Middle frontal gyrus (tissue), 1 donor: ENCODE measurements around the gene PCBP2.
A peak's percentile ranks its signal among the peaks of the same experiment; 100 is the strongest.

Source experiments
- DNase-seq: peaks from one replicate; pipeline ENCODE4 v3.0.0-alpha.2; 2015; ENCODE audit warnings: low spot score; ENCODE audit errors: extremely low spot score

PCBP2 gene

GRCh38 chr12:53506881-53507602 is 55.1 kb downstream of the PCBP2 start, which contains the start of gene NPFF:
TSS of gene NPFF (minus strand) at chr12:53507484. CDS start at chr12:53507474, 10 bp downstream.
- no peak for DNase-seq

GRCh38 chr12:53507603-53507885 is 55.6 kb downstream of the PCBP2 start:
- no peak for DNase-seq

GRCh38 chr12:53508534-53509170 is 56.8 kb downstream of the PCBP2 start:
- peak; percentile 75 for DNase-seq

- DNase-seq, result no peak
Measured at GRCh38 chr12:53510181-53510812, 58.4 kb downstream of the PCBP2 start.

- DNase-seq, result no peak
Measured at GRCh38 chr12:53513712-53514410, 62.0 kb downstream of the PCBP2 start.

GRCh38 chr12:53514628-53515290 is 62.9 kb downstream of the PCBP2 start:
- no peak for DNase-seq

- DNase-seq, result no peak
Measured at GRCh38 chr12:53515291-53515680, 63.4 kb downstream of the PCBP2 start.

- no peak for DNase-seq
Measured at GRCh38 chr12:53516758-53517455, 65.0 kb downstream of the PCBP2 start.

- no peak for DNase-seq
Measured at GRCh38 chr12:53518381-53518780, 66.5 kb downstream of the PCBP2 start.

GRCh38 chr12:53523131-53523530 is 71.2 kb downstream of the PCBP2 start:
- DNase-seq, result no peak

- DNase-seq, result no peak
Measured at GRCh38 chr12:53524476-53524875, 72.6 kb downstream of the PCBP2 start.

- no peak for DNase-seq
Measured at GRCh38 chr12:53530061-53530460, 78.2 kb downstream of the PCBP2 start.
